ENCODE measurements around the gene DNAJB6.
A peak's percentile ranks its signal among the peaks of the same experiment; 100 is the strongest.

DNAJB6 gene

DNA sequence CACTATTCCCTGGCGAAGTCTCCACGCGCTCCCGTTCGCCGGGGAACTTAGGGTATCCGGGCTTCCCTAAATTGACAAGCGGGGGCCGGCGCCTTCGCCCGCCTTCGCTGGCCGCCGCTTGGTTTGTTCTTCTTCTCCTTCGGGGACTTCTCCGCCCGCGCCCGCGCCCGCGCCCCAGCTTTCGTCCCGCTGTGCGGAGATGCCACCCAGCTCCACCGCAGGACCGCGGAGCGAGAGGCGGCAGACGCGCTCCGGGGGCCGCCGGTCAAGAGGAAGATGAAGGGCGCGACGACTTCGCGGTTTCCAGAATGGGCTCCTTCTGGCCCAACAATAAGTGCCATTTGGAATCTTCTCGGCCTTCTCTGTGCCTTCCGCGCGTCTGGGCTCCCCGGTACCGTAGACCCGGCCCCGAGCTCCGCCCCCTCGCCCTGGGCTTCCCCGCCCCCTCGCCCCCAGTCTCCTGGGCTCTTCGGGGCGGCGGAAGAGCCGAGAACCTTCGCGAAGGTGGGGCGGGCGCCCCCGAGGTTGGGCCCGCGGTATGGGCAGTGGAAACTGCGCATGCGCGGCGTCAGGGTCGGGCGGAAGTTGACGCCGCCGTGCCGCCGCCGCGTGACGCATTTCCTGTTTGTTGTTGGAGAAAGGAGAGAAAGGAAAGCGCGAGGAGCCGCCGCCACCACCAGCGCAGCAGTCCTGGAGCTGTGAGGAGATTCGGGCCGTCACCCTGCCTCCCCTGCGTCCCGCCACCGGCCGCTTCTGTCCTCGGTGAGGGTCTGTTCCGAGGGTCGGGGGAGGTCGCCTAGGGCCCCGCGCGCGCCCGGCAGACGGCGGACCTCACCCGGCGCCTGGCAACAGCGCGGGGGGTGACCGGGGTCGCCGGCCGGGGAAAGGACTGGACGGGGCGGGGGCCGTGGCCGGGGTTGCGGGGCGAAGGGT, at the start of gene DNAJB6:
TSS of gene DNAJB6 (plus strand) at position 622 of the 933 bp plus-strand sequence. CDS start 21,569 bp downstream, outside the sequence.
- intact Hi-C loops (cut with DNase I), result loop anchor here (10.0 kb wide), 3 partner anchors 62 to 392 kb away; partner anchors contain the start of genes NOM1 and UBE3C

DNA sequence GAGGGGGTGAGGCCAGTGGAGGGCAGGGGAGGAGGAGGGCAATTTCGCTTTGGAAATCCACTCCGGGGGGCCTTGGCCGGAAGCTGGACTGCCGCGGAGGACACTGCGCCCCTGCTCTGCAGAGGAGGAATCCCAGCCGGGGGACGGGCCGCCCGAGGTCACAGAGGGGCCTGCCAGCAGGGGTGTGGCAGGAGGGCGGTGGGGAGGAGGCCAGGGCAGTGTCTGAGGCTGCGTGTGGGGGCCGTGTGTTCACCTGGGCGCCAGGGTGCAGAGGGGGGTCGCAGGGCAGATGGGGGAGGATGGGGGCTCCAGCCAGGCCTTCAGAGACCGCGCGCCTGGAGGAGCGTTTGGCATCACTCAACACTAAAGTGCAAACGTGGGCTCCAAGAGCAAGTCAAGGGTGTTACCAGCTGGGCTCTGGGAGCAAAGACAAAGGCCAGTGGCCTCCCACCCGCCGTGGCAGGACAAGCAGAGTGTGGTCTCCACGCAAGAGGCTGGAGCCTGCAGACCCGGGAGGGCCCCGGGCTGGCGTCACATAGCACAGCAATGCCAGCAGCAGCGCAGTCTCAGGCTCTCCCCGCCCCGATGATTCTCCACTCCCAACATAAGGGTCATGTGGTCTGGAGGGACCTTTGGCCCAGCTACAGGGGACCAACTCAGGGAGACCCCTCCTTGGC, 45.3 kb upstream of the DNAJB6 start:
- intact Hi-C loops (cut with DNase I), result no loop called here
- no peak for DNase-seq

More for the DNA sequence above, at the start of gene DNAJB6:
- peak; percentile 82 to 98 (median 90) for DNase-seq

DNA sequence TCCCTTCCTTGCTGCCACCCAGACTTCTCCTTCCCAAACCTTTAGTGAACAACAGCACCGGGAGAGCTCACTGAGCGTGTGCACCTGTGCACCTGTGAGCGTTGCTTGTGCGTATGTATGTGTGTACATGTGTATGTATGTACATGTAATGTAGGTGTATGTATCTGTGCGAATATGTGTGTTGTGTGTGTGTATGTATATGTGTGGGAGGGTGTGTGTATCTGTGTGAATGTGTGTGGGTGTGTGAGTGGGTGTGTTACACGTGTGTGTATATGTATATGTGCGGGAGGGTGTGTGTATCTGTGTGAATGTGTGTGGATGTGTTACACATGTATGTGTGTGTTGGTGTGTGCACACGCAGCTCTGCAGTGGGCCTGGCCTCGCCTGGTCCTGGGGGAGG, 44.5 kb upstream of the DNAJB6 start:
- intact Hi-C loops (cut with DNase I), result no loop called here
- no peak for DNase-seq

DNA sequence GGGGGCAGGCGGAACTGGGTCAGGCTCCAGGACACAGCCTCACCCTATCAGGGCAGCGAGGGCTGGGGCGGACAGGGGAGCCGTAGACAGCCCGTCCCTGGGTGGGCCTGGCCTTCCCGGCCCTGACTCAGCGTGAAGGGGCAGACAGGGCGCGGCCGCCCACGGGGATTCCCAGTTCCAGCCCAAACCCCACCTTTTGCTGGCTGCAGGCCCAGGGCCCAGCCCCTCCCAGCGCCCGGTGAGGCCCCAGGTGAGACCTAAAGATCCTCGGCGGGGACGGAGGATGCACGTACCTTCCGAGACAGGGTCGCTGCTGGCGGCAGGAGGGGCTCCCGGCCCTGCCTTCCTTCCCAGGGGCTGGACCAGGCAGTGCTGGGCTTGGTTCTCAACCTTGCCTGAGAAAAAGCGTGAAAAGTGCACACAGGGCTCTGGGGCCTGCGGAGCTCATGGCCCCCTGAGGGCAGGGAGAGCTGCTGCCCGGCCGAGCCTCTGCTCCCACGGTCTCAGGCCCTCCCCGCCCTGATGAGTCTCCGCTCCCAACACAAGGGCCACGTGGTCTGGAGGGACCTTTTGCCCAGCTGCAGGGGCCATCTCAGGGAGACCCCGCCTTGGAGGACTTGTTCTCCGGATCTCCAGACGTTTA, 43.9 kb upstream of the DNAJB6 start:
- DNase-seq, result no peak
- intact Hi-C loops (cut with DNase I), result no loop called here

DNA sequence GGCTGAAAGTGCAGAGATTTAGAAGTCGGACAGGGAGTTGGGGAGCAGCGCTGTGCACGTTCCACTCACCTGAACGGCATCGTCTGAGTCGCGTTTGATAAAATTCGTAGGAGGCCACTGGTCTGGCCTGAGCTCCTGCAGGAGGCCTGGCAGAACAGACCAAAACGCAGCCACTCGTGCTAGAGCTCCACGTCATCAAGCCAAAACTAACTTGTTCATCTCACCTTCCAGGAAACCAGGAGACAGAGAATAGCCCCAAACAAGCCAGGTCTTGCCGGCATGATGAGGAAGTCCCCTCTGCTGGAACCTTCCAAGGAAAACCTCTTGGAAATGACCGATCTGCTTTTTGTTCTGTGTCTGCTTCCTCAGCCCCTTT, 43.4 kb upstream of the DNAJB6 start:
- intact Hi-C loops (cut with DNase I), result no loop called here
- DNase-seq, result no peak

DNA sequence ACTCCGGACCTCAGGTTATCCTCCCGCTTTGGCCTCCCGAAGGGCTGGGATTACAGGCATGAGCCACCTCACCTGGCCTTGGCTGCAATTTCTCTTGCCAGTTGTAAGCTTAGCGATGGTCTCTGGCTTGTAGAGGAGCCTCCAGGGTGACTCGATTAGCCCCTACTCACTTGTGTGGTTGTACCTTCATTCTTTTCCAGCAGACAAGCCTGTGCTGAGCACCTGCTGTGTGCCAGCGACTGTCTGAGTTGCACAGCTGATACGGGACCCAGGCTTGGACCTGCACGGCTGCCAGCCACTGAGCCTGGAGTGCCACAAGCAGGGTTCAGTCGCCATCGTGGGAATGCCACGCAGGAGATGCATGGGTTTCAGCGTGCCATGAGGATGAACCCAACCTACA, 42.0 kb upstream of the DNAJB6 start:
- no peak for DNase-seq
- intact Hi-C loops (cut with DNase I), result no loop called here

DNA sequence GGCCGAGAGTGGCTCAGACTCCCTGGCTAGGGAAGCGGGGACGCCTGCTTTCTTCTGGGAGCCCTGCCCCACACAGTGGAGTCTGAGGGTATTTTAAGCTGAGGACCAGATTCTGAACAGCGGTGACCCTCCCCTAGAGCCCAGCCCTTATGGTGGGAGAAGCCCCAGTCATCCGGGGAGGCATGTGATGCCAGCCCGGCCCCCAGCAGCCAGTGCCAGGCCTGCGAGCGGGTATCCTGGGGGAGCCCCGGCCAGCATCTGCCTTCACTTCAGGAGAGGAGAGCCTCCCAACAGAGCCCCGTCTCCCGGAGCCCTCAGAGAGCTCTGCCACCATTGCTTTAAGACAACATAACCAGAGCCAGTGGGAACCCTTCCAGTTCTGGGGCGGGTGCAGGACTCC, 41.5 kb upstream of the DNAJB6 start:
- DNase-seq, result no peak
- intact Hi-C loops (cut with DNase I), result no loop called here

DNA sequence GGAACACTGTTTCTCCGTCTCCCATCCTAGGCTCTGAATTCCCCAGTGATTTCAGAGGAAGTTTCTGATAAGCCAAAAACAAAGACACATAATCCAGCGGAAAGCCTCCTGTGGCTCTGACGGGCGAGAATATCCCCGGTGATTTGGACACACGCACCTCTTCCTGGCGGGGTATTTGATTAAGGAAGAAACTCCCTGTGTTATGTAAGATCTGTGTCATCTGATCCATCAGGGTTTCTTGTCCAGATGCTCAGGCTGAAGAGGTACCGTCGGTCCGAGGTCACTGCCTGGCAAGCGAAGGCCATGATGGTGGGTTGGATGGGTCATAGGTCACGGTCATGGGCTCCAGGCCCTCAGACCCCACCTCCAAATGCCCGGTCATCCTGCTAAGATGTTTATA, 39.6 kb upstream of the DNAJB6 start:
- DNase-seq, result no peak
- intact Hi-C loops (cut with DNase I), result no loop called here

DNA sequence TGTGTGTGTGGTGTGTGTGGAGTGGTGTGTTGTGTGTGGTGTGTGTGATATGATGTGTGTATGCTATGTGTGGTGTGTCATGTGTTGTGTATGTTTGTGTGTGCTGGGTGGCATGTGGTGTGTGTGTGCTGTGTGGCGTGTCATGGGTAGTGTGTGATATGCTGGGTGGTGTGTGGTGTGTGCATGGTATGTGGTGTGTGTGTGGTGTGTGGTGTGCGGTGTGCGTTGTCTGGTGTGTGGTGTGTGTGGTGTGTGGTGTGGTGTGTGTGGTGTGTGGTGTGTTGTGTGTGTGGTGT, 37.5 kb upstream of the DNAJB6 start:
- no peak for DNase-seq
- intact Hi-C loops (cut with DNase I), result no loop called here

DNA sequence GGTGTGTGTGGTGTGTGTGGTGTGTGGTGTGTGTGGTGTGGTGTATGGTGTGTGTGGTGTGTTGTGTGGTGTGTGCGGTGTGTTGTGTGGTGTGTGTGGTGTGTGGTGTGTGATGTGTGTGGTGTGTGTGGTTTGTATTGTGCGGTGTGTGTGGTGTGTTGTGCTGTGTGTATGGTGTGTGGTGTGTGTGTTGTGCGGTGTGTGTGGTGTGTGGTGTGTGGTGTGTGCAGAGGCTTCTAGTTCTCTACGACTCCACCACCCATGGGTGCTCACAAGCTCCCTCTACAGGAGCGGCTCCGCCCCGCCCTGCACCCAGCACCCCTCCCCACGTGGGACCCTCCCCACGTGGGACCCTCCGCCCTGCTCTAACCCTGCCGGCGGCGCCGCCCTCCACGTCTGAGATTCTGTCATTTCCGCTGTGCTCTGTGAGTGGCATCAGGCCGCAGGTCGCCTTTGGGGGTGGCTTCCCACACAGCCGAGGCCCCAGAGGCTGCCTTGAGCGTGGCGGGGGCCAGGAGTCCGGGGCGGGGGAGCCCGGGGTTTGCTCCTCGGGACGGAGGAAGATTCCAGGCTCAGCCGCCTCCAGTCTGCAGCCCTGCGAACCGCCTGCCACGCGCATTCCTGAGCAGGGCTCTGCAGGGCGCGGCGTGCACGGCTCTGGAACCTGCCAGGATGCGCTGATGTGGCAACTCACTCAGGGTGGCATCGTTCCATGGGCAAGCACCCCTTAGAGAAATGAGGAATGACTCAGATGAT, 37.0 kb upstream of the DNAJB6 start:
- no peak for DNase-seq
- intact Hi-C loops (cut with DNase I), result no loop called here

DNA sequence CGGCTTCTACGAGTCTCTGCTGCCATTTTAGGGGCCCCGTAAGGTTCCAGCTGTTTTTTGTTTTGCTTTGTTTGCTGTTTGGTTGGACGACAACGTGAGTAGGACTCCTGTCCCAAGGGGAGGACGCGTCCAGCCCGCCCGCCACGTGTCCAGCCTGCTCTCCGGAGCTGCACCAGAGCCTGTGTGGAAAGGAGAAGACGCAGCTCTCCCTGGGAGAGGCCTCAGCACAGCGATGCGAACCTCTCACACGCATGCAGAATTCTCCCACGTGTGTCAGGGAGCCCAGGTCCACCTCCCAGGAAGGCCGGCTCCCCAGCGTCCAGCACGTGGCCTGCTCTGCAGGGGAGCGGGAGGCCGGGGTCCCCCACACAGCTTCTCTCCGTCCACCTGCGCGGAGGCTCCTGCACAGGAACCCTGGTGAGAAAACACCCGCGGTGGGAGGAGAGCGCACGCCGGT, 36.4 kb upstream of the DNAJB6 start:
- intact Hi-C loops (cut with DNase I), result no loop called here
- DNase-seq, result no peak

DNA sequence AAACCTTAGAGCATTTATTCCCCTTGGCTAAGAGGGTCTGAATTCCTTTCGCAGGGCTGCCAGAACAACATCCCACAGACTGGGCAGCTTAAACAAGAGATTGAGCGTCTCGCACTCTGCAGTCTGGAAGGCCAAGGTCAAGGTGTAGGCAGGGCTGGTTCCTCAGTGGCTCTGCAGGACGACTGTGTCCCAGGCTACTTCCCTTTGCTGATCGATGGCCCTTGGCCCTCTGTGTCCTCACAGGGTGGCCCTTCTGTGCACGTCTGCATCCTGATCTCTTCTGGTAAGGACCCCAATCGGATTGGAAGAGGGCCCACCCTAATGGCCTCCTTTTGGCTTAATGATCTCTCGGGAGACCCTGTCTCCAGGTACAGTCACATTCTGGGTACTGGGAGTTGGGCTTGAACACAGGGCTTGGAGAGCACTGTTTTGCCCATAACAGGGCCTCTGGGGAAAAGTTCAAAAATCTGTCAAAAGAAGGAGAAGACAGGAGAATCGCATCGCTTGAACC, 35.1 kb upstream of the DNAJB6 start:
- no peak for DNase-seq
- intact Hi-C loops (cut with DNase I), result no loop called here

DNA sequence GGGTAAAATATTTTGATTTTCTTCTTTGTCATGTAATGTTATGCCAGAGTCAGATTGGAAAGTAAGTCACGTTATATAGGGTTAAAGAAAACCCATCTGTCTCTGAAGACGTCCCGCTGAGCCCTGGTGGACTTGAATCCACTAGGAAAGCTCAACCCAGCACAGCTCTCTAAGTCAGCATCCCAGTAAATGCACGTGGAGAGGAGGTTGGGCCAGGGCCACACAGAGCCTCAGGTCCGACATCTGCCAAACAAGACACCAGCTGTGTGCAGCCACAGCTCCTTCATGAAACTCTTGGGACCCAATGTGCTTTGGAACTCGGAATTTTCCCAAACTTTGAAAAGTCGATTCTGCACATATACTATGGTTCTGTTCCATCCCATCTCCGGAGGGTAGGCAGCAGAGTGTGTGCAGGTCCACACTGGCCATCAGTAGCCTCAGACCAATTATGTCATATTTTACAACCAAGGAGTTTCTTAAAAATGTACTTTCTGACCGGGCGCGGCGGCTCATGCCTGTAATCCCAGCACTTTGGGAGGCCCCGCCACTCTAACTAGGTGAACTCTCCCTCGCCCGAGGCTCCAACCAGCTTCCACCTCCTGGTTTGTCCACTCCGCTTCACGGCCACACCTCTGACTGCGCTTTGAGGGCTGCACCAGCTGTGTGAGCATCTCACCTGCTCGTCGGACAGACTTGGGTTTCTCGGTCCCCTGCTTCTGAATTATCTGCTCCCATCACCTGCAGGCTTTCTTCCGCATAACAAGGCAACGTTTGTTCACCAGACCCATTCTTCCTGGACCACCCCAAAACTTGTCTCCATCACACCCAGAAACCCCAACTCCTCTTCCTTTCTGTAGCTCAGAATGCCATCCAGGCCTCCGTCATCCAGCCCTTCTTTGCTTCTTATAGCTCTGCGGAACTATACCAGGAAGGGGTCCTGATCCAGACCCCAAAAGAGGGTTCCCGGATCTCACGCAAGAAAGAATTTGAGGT, 29.7 kb upstream of the DNAJB6 start:
- DNase-seq, result no peak

DNA sequence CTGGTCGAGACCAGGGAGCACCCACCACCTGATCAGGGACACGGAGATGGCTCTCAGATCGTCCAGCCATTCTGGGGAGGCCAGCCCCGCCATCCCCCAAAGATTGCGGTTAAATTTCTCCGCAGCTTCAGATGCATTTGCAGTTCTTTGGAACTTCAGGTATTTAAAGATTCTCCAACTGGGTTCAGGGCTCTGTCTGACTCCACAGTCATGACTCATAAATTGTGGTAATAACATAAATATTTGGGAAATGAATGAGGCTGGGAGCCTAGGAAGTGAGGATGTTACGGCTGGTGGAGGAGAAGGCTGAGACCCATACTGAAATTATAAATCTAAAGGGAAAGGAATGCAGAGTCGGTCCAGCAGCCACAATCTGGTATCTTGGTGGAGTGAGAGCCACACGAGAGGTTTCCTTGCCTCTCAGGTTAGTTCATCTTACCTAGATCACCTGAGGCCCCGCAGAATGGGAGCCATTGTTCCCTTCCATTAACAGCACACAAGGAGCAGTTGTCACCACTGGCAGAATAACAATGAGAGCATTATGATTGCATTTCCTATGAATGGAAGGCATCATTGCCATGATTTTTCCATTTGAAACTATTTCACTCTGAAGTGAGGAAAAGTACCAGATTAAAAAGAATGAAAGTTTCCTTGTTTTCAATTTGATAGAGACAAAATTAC, 26.7 kb upstream of the DNAJB6 start:
- intact Hi-C loops (cut with DNase I), result no loop called here
- DNase-seq, result peak in 2 of 10 donors; percentile 35 to 38

More for the DNA sequence above, 29.7 kb upstream of the DNAJB6 start:
- intact Hi-C loops (cut with DNase I), result no loop called here

DNA sequence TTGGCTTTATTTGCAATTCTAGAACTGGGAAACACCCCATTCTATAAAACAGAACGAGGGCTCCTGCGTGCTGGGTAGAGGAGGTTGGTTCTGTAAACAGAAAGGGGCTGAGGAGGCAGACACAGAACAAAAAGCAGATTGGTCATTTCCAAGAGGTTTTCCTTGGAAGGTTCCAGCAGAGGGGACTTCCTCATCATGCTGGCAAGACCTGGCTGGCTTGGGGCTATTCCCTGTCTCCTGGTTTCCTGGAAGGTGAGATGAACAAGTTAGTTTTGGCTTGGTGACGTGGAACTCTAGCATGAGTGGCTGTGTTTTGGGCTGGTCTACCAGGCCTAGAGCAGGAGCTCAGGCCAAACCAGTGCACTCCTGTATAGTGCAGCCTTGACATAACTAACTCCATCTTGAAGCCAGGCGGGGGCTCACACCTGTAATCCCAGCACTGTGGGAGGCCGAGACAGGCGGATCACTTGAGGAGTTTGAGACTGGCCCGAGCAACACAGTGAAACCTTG, 26.1 kb upstream of the DNAJB6 start:
- DNase-seq, result no peak
- intact Hi-C loops (cut with DNase I), result no loop called here

DNA sequence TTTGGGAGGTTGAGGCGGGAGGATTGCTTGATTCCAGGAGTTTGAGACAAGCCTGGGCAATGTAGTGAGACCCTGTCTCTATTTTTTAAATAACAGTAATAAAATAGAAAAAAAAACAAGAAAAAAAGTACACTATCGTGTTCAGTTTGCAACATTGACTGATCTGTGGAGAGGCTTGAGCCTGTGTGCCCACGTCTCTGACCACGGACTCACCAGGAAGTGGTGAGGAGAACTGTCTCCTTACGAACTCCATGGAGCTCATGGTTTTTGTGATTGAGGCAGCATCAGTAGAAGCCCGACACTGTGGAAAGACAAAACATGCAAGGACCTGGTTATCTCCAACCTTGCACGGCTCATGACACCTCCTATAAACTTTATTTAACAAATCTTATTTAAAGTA, 23.9 kb upstream of the DNAJB6 start:
- intact Hi-C loops (cut with DNase I), result no loop called here
- no peak for DNase-seq

DNA sequence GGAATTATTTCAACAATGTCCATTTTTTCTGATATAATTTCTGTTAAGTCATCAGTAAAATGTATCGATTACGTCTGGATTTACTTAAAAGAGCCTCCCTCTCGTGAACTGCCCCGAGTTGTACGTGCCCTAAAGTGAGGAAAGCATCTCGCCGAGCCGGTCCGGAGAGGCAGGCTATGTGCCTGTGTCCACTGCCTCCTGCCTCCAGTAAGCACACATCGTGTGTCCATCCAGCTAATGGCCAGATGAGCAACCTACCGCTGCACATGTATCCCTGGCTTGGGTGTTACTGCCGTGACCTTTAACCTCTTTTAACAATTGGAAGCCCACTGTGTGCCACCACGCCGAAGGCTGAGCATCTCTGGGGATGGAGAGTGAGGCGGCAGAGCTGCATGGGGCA, 23.2 kb upstream of the DNAJB6 start:
- intact Hi-C loops (cut with DNase I), result no loop called here
- no peak for DNase-seq

DNA sequence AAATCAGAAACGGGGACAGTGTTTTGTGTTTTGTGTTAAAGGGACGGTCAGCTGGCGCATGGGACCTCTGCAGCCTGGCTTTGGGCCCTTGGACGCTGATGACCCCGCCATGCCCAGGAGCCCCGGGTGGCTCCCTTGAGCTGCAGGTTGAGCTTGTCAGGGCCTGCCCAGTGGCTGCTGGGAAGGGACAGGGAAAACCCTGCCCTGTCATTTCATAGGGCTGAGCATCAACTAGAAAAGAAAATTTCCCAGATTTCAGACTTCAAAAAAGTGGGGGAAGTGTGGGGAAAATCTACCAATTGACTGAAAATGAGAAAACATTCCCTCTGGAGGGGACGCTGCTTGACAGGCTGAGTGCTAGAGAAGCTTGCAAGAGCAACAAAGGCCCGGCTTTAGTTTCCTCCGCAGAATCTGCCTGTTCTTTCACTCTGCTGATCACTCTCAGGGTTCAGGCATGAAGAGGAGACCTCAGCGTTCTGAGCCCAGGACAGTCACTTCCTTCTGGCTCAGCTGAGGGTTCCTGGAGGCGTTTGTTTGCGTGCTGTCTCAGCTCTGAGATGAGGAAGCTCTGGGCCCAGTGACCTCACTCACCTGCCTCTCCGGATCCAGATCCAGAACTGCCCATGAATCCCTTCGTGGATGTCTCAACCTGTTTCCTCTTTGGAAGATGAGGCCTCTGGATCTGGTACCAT, 18.6 kb upstream of the DNAJB6 start:
- peak in 1 of 10 donors; percentile 33 for DNase-seq
- intact Hi-C loops (cut with DNase I), result no loop called here

Data from posterior cingulate gyrus (tissue), 11 donors.